Measurements from ENCODE around the gene MEX3C. TPM values are rescaled to one million over a fixed set of nuclear protein-coding genes. Genes with fewer than 3 reads are reported as not detected.

MEX3C gene
- total and polyA plus RNA-seq, 8 donors = 7.2 to 45.2 (median 16.6) TPM

DNA sequence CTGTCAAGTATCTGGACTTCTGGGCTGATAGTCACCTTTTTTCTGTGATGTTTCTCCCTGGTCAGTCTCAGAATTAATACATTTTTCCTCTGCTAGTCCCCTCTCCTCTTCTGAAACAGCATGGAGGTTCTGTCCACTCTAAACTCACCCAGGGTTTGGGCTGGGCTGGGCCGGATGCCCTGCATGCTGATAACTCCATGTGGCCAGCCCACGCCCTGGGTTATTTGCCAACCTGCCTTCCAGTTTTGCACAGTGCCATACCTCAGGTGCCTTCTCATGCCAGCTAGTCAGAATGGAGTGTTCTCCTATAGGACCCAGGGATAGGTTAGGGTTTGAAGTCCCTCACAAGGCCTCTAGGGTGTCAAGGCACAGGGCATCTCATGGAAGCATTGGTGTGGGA, 32.2 kb downstream of the MEX3C start:
- intact Hi-C loops (cut with DNase I; ENCODE audit: low total_unique reads) = no loop called here
- Histone ChIP-seq H3K36me3 (no peaks in the 10 kb centered on the region), H3K4me1 (no peaks in the 10 kb centered on the region), H3K9me3 (no peaks in the 10 kb centered on the region), H3K4me3 (no peak overlapping the region), H3K27ac (no peak overlapping the region), H3K27me3 (no peaks in the 10 kb centered on the region)
- DNase-seq = no peak
- WGBS, 5 donors = 37 to 88% (median 51%) methylated on average over 2 of the region's 2 CpGs
- no peak for TF ChIP-seq POLR2AphosphoS5 (IDR thresholded peaks at IDR 0.05)
- TF ChIP-seq EP300 (IDR thresholded peaks at IDR 0.05) = no peak
- TF ChIP-seq POLR2A (IDR thresholded peaks at IDR 0.05) = no peak
- TF ChIP-seq, protein P1, sequence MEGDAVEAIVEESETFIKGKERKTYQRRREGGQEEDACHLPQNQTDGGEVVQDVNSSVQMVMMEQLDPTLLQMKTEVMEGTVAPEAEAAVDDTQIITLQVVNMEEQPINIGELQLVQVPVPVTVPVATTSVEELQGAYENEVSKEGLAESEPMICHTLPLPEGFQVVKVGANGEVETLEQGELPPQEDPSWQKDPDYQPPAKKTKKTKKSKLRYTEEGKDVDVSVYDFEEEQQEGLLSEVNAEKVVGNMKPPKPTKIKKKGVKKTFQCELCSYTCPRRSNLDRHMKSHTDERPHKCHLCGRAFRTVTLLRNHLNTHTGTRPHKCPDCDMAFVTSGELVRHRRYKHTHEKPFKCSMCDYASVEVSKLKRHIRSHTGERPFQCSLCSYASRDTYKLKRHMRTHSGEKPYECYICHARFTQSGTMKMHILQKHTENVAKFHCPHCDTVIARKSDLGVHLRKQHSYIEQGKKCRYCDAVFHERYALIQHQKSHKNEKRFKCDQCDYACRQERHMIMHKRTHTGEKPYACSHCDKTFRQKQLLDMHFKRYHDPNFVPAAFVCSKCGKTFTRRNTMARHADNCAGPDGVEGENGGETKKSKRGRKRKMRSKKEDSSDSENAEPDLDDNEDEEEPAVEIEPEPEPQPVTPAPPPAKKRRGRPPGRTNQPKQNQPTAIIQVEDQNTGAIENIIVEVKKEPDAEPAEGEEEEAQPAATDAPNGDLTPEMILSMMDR (IDR thresholded peaks at IDR 0.05) = no peak

DNA sequence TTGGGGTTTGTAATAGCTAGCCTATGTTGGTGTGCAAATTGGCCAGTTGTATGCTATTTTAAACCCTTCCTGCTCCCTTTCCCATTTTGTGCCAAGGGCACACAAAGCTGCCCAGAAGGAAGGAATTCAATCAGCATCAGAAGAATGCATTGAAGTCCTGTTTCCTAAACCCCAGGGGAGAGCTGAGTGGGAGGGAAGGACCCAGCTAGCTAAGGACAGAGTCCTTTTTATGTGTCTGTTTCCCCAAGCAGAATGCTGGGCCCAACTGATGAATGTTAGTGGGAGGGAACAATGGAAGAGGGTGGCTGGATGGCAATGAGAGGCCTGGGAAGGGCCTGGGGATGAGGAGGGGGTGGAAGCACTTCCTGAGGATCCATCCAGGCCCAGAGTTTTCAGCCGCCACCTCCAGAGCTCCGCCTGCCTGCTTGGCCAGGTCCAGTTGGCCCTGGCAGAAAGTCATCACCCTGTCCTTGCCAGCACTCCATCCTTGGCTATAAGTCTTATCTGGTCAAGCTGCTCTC, 32.7 kb downstream of the MEX3C start:
- Histone ChIP-seq H3K36me3 (no peaks in the 10 kb centered on the region), H3K4me1 (no peaks in the 10 kb centered on the region), H3K27me3 (no peaks in the 10 kb centered on the region), H3K4me3 (no peak overlapping the region), H3K27ac (no peak overlapping the region), H3K9me3 (no peaks in the 10 kb centered on the region)
- intact Hi-C loops (cut with DNase I; ENCODE audit: low total_unique reads) = no loop called here
- WGBS, 5 donors = 82 to 100% (median 96%) methylated on average over 2 of the region's 2 CpGs
- TF ChIP-seq EP300 (IDR thresholded peaks at IDR 0.05) = no peak
- TF ChIP-seq POLR2A (IDR thresholded peaks at IDR 0.05) = no peak
- TF ChIP-seq, protein P1 (IDR thresholded peaks at IDR 0.05) = no peak
- TF ChIP-seq POLR2AphosphoS5 (IDR thresholded peaks at IDR 0.05) = no peak
- DNase-seq = no peak

DNA sequence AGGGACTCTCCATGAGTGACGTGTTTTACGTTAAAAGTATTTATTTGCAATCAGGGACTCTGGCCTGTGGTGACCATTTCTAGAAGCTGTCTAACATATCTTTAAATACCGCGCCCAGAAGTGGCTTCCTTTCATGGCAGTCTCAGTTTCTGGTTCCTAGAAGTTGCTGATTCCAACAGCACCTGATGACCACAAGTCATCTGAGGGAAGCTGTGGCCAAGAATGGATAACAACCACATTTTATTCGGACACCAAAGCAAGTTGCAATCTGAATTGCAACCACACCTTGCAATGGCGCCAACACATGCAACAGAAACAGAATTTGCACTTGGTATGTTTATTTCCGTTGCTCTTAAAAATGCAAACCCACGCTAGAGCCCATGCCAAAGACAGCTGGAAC, 33.1 kb downstream of the MEX3C start:
- intact Hi-C loops (cut with DNase I; ENCODE audit: low total_unique reads) = no loop called here
- DNase-seq = no peak
- TF ChIP-seq POLR2A (IDR thresholded peaks at IDR 0.05) (no peak), POLR2AphosphoS5 (IDR thresholded peaks at IDR 0.05) (no peak), EP300 (IDR thresholded peaks at IDR 0.05) (no peak)
- TF ChIP-seq, protein P1 (IDR thresholded peaks at IDR 0.05) = no peak
- H3K4me1 ChIP-seq = no peaks in the 10 kb centered on the region
- H3K27me3 ChIP-seq = no peaks in the 10 kb centered on the region
- H3K9me3 ChIP-seq = no peaks in the 10 kb centered on the region
- 79 to 91% (median 83%) methylated on average over 8 of the region's 8 CpGs for WGBS, 5 donors
- H3K36me3 ChIP-seq = no peaks in the 10 kb centered on the region
- H3K4me3 ChIP-seq = no peak overlapping the region
- no peak overlapping the region for H3K27ac ChIP-seq

DNA sequence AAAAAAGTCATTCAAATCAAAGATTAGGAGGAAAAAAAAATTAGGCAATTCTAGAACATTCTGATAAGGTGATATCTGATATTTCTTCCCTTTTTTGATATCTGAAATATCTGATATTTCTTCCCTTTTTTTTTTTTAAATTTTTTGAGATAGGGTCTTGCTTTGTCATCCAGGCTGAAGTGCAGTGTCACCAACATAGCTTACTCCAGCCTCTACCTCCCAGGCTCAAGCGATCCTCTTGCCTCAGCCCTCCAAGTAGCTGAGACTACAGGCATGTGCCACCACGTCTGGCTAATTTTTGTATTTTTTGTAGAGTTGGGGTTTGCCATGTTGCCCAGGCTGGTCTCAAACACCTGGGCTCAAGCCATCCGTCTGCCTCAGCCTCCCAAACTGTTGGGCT, 33.9 kb downstream of the MEX3C start:
- H3K27me3 ChIP-seq = no peaks in the 10 kb centered on the region
- H3K27ac ChIP-seq = no peak overlapping the region
- intact Hi-C loops (cut with DNase I; ENCODE audit: low total_unique reads) = no loop called here

More for the DNA sequence above, 33.9 kb downstream of the MEX3C start:
- TF ChIP-seq, protein P1 (IDR thresholded peaks at IDR 0.05) = no peak
- TF ChIP-seq POLR2AphosphoS5 (IDR thresholded peaks at IDR 0.05) (no peak), EP300 (IDR thresholded peaks at IDR 0.05) (no peak), POLR2A (IDR thresholded peaks at IDR 0.05) (no peak)
- H3K4me1 ChIP-seq = no peaks in the 10 kb centered on the region
- WGBS, 5 donors = 86 to 96% (median 93%) methylated on average over 3 of the region's 3 CpGs
- no peak overlapping the region for H3K4me3 ChIP-seq
- no peaks in the 10 kb centered on the region for H3K36me3 ChIP-seq
- no peaks in the 10 kb centered on the region for H3K9me3 ChIP-seq
- DNase-seq = no peak

Data from stomach (tissue), 9 donors.